Measurements from ENCODE around the gene EXOC4.

The EXOC4 gene

DNA sequence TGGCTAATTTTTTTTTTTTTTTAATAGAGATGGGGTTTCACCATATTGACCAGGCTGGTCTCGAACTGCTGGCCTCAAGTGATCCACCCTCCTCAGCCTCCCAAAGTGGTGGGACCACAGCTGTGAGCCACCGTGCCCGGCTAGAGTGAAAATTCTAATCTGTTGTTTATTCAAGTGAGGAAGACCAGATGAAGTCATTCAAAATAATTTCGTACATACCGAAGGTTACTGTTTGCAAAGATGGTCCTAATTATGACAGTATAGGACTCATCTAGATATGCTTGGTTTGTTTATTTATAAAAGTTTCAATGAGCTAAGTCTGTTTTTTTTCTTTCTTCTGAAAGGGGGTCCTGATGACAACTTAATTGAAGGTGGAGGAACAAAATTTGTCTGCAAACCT, 376.8 kb downstream of the EXOC4 start:
- Histone ChIP-seq H3K4me1 (ENCODE audit: control insufficient read depth in 2 of 2, insufficient read depth in 1 of 2, low read depth in 1 of 2, low read length in 2 of 2) (no peaks in the 10 kb centered on the region), H3K23ac (ENCODE audit: low read depth, low read length, poor library complexity) (no peak overlapping the region), H2BK5ac (ENCODE audit: low read length) (no peak overlapping the region), H3K18ac (ENCODE audit: low read length) (no peak overlapping the region), H2BK15ac (ENCODE audit: low read length) (no peak overlapping the region), H3K14ac (ENCODE audit: low read length) (no peak overlapping the region), H3K4me3 (ENCODE audit: low read length in 2 of 2) (no peak overlapping the region), H2BK12ac (ENCODE audit: low read length) (no peak overlapping the region), H3K9me3 (replicated peaks in 1 of 2; ENCODE audit: control insufficient read depth in 2 of 2, insufficient read depth in 1 of 2, low read depth in 1 of 2, low read length in 2 of 2) (peaks cover 0 to 8% of the 10 kb centered on the region in 2 donors), H2AFZ (ENCODE audit: low read length) (no peak overlapping the region), H2BK120ac (ENCODE audit: low read depth, low read length) (no peak overlapping the region), H4K91ac (ENCODE audit: low read depth, low read length, poor library complexity) (no peak overlapping the region), H3K27ac (replicated peaks; ENCODE audit: low read length) (no peak overlapping the region), H3K4ac (ENCODE audit: low read length) (no peak overlapping the region), H3K27me3 (ENCODE audit: control insufficient read depth in 3 of 3, insufficient read depth in 3 of 3, low read depth in 1 of 3, low read length in 3 of 3) (no peaks in the 10 kb centered on the region), H2AK5ac (ENCODE audit: low read depth, low read length) (no peak overlapping the region), H4K8ac (ENCODE audit: low read depth, low read length) (no peak overlapping the region), H3K79me1 (ENCODE audit: low read depth, low read length) (no peaks in the 10 kb centered on the region), H3K36me3 (replicated peaks in 1 of 2; ENCODE audit: control insufficient read depth in 2 of 2, insufficient read depth in 2 of 2, low read length in 2 of 2) (peaks cover 0 to 4% of the 10 kb centered on the region in 2 donors), H3K4me2 (ENCODE audit: insufficient read depth, low read length, poor library complexity, severe bottlenecking) (no peak overlapping the region), H3K9ac (ENCODE audit: low read depth, low read length, poor library complexity) (no peak overlapping the region)
- WGBS, 2 donors (ENCODE audit: extremely low coverage in 2 of 2, insufficient read length in 2 of 2, insufficient replicate concordance in 1 of 2): no CpG with 5 or more reads among the region's 5 CpGs
- no peak for DNase-seq (ENCODE audit: low spot score)

- no peak overlapping the region for H2AK5ac ChIP-seq (ENCODE audit: low read depth, low read length)
- H2AFZ ChIP-seq (ENCODE audit: low read length): no peak overlapping the region
- no peak overlapping the region for H4K91ac ChIP-seq (ENCODE audit: low read depth, low read length, poor library complexity)
- H3K27ac ChIP-seq (replicated peaks; ENCODE audit: low read length): no peak overlapping the region
- no peak overlapping the region for H2BK15ac ChIP-seq (ENCODE audit: low read length)
- H2BK120ac ChIP-seq (ENCODE audit: low read depth, low read length): no peak overlapping the region
- H3K9ac ChIP-seq (ENCODE audit: low read depth, low read length, poor library complexity): no peak overlapping the region
- no peaks in the 10 kb centered on the region for H3K4me1 ChIP-seq (ENCODE audit: control insufficient read depth in 2 of 2, insufficient read depth in 1 of 2, low read depth in 1 of 2, low read length in 2 of 2)
- no peaks in the 10 kb centered on the region for H3K27me3 ChIP-seq (ENCODE audit: control insufficient read depth in 3 of 3, insufficient read depth in 3 of 3, low read depth in 1 of 3, low read length in 3 of 3)
- H3K14ac ChIP-seq (ENCODE audit: low read length): no peak overlapping the region
- no peak overlapping the region for H4K8ac ChIP-seq (ENCODE audit: low read depth, low read length)
- peaks cover 0 to 4% of the 10 kb centered on the region in 2 donors for H3K36me3 ChIP-seq (replicated peaks in 1 of 2; ENCODE audit: control insufficient read depth in 2 of 2, insufficient read depth in 2 of 2, low read length in 2 of 2)
- no peak for DNase-seq (ENCODE audit: low spot score)
- no peak overlapping the region for H3K4ac ChIP-seq (ENCODE audit: low read length)
- WGBS, 2 donors (ENCODE audit: extremely low coverage in 2 of 2, insufficient read length in 2 of 2, insufficient replicate concordance in 1 of 2): no CpG with 5 or more reads among the region's 2 CpGs
- H2BK5ac ChIP-seq (ENCODE audit: low read length): no peak overlapping the region
- H3K9me3 ChIP-seq (replicated peaks in 1 of 2; ENCODE audit: control insufficient read depth in 2 of 2, insufficient read depth in 1 of 2, low read depth in 1 of 2, low read length in 2 of 2): peaks cover 0 to 8% of the 10 kb centered on the region in 2 donors
- H3K79me1 ChIP-seq (ENCODE audit: low read depth, low read length): no peaks in the 10 kb centered on the region
- H3K4me2 ChIP-seq (ENCODE audit: insufficient read depth, low read length, poor library complexity, severe bottlenecking): no peak overlapping the region
- H2BK12ac ChIP-seq (ENCODE audit: low read length): no peak overlapping the region
- no peak overlapping the region for H3K4me3 ChIP-seq (ENCODE audit: low read length in 2 of 2)
- no peak overlapping the region for H3K23ac ChIP-seq (ENCODE audit: low read depth, low read length, poor library complexity)
- no peak overlapping the region for H3K18ac ChIP-seq (ENCODE audit: low read length)
These were observed 380.2 kb downstream of the EXOC4 start for GRCh38 chr7:133633055-133633454.

- WGBS, 2 donors (ENCODE audit: extremely low coverage in 2 of 2, insufficient read length in 2 of 2, insufficient replicate concordance in 1 of 2): no CpG with 5 or more reads among the region's 1 CpG
- no peaks in the 10 kb centered on the region for H3K79me1 ChIP-seq (ENCODE audit: low read depth, low read length)
- H2BK120ac ChIP-seq (ENCODE audit: low read depth, low read length): no peak overlapping the region
- no peak overlapping the region for H2BK12ac ChIP-seq (ENCODE audit: low read length)
- no peak overlapping the region for H3K4me3 ChIP-seq (ENCODE audit: low read length in 2 of 2)
- H3K4ac ChIP-seq (ENCODE audit: low read length): no peak overlapping the region
- no peak overlapping the region for H3K23ac ChIP-seq (ENCODE audit: low read depth, low read length, poor library complexity)
- H3K18ac ChIP-seq (ENCODE audit: low read length): no peak overlapping the region
- H3K9ac ChIP-seq (ENCODE audit: low read depth, low read length, poor library complexity): no peak overlapping the region
- no peak overlapping the region for H2AK5ac ChIP-seq (ENCODE audit: low read depth, low read length)
- H3K27ac ChIP-seq (replicated peaks; ENCODE audit: low read length): no peak overlapping the region
- no peak overlapping the region for H4K8ac ChIP-seq (ENCODE audit: low read depth, low read length)
- no peaks in the 10 kb centered on the region for H3K27me3 ChIP-seq (ENCODE audit: control insufficient read depth in 3 of 3, insufficient read depth in 3 of 3, low read depth in 1 of 3, low read length in 3 of 3)
- DNase-seq (ENCODE audit: low spot score): no peak
- no peak overlapping the region for H4K91ac ChIP-seq (ENCODE audit: low read depth, low read length, poor library complexity)
- no peak overlapping the region for H2AFZ ChIP-seq (ENCODE audit: low read length)
- no peak overlapping the region for H2BK15ac ChIP-seq (ENCODE audit: low read length)
- peaks cover 0 to 8% of the 10 kb centered on the region in 2 donors for H3K9me3 ChIP-seq (replicated peaks in 1 of 2; ENCODE audit: control insufficient read depth in 2 of 2, insufficient read depth in 1 of 2, low read depth in 1 of 2, low read length in 2 of 2)
- no peak overlapping the region for H2BK5ac ChIP-seq (ENCODE audit: low read length)
- no peaks in the 10 kb centered on the region for H3K4me1 ChIP-seq (ENCODE audit: control insufficient read depth in 2 of 2, insufficient read depth in 1 of 2, low read depth in 1 of 2, low read length in 2 of 2)
- H3K36me3 ChIP-seq (replicated peaks in 1 of 2; ENCODE audit: control insufficient read depth in 2 of 2, insufficient read depth in 2 of 2, low read length in 2 of 2): peaks cover 0 to 4% of the 10 kb centered on the region in 2 donors
- no peak overlapping the region for H3K4me2 ChIP-seq (ENCODE audit: insufficient read depth, low read length, poor library complexity, severe bottlenecking)
- H3K14ac ChIP-seq (ENCODE audit: low read length): no peak overlapping the region
These were observed 382.7 kb downstream of the EXOC4 start for GRCh38 chr7:133635541-133635940.

DNA sequence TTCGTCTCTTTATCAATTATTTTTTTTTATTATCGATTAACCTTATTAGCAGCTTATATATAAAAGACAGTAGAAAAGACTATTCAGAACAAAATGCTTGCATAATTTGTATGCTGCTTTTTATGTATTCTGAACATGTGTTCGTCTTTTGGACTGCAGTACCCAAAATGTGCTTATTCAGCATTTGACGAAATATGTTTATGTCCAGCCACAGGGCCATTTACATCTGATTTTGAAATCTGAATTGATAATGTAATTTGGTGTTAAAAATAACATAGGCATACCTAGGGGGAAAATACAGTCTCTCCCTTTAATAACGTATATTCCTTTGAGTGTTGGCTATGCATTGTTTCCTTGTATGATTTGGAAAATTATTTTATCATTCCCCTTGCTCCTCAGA, 386.0 kb downstream of the EXOC4 start:
- Histone ChIP-seq H4K91ac (ENCODE audit: low read depth, low read length, poor library complexity) (no peak overlapping the region), H3K4me3 (ENCODE audit: low read length in 2 of 2) (no peak overlapping the region), H3K9me3 (replicated peaks in 1 of 2; ENCODE audit: control insufficient read depth in 2 of 2, insufficient read depth in 1 of 2, low read depth in 1 of 2, low read length in 2 of 2) (peaks cover 0 to 2% of the 10 kb centered on the region in 2 donors), H2BK12ac (ENCODE audit: low read length) (no peak overlapping the region), H2BK120ac (ENCODE audit: low read depth, low read length) (no peak overlapping the region), H2AK5ac (ENCODE audit: low read depth, low read length) (no peak overlapping the region), H3K79me1 (ENCODE audit: low read depth, low read length) (no peaks in the 10 kb centered on the region), H3K27me3 (ENCODE audit: control insufficient read depth in 3 of 3, insufficient read depth in 3 of 3, low read depth in 1 of 3, low read length in 3 of 3) (no peaks in the 10 kb centered on the region), H3K4me1 (ENCODE audit: control insufficient read depth in 2 of 2, insufficient read depth in 1 of 2, low read depth in 1 of 2, low read length in 2 of 2) (no peaks in the 10 kb centered on the region), H4K8ac (ENCODE audit: low read depth, low read length) (no peak overlapping the region), H2AFZ (ENCODE audit: low read length) (no peak overlapping the region), H3K23ac (ENCODE audit: low read depth, low read length, poor library complexity) (no peak overlapping the region), H3K14ac (ENCODE audit: low read length) (no peak overlapping the region), H3K9ac (ENCODE audit: low read depth, low read length, poor library complexity) (no peak overlapping the region), H3K4me2 (ENCODE audit: insufficient read depth, low read length, poor library complexity, severe bottlenecking) (no peak overlapping the region), H3K36me3 (replicated peaks in 1 of 2; ENCODE audit: control insufficient read depth in 2 of 2, insufficient read depth in 2 of 2, low read length in 2 of 2) (no peaks in the 10 kb centered on the region), H3K27ac (replicated peaks; ENCODE audit: low read length) (no peak overlapping the region), H3K4ac (ENCODE audit: low read length) (no peak overlapping the region), H2BK5ac (ENCODE audit: low read length) (no peak overlapping the region), H3K18ac (ENCODE audit: low read length) (no peak overlapping the region), H2BK15ac (ENCODE audit: low read length) (no peak overlapping the region)
- WGBS, 2 donors (ENCODE audit: extremely low coverage in 2 of 2, insufficient read length in 2 of 2, insufficient replicate concordance in 1 of 2): no CpG with 5 or more reads among the region's 5 CpGs
- DNase-seq (ENCODE audit: low spot score): no peak
